Dermis blood vessel endothelial cell (primary cell): ENCODE measurements around the gene L3MBTL1. TPM values are rescaled to one million over a fixed set of nuclear protein-coding genes. Genes with fewer than 3 reads are reported as not detected.
A peak's percentile ranks its signal among the peaks of the same experiment; 100 is the strongest.
"Not testable (repeated sequence)": the region's sequence is repeated elsewhere in the genome, so short reads cannot be mapped to it uniquely, and the experiment has no call there.

Source experiments
- DNase-seq: peaks from one replicate; pipeline ENCODE4 v3.0.0; 2010
- total RNA-seq: library from RNA; depleted of rRNA; stranded (reverse); fragments of >200 nt; gene quantifications from 2 replicates; pipeline ENCODE4 v1.2.3, GENCODE V29; 2014

The L3MBTL1 gene
- 2.4 and 8.2 TPM in 2 replicates for total RNA-seq

DNA sequence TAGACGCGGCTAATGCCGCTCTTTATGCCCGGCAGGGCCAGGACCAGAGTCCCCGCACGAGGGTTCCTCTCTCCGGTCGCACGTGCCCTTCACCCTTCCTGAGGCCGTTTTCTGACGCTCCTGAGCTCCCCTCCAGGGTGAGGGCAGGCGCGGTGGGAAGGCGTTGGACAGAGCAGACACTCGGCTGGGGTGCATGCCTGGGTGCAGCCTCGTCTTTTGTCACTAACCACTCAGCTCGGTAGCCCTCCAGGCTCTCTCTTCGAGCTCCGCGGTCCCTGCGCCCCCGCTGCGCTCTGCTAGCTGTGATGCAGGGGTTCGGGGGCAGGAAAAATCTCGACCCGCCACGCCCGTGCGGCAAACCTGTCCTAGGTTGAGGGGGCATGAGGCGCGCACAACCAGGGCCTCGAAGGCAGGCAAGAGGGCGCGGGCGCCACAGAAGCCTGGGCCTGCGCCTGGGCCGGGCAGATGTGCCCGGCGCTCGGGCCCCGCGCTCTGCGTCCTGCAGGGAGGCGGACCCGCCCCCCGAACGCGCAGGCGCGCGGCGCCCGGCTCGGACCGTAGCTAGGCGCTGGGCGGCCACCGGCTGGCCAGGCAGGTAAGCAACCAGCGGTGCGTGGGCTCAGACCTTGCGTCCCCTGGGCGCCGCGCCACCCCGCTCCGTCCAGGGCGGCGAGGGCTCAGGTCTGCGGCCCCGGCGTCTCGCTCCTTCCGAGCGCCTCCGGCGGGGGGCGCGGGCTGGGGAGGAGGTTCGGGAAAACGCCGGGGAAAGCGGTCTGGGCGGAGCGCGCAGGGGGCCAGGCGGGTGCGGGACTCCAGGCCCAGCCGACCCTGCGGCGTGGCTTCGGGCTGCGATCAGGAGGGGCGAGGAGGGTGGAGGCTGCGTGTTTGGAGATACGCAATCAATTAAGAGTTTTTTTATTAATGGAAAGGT is at the start of gene L3MBTL1:
L3MBTL1 (plus strand) TSS at position 548 of the 931 bp plus-strand sequence. CDS start 5,807 bp downstream, outside the sequence.
- peak; percentile 55 for DNase-seq

DNA sequence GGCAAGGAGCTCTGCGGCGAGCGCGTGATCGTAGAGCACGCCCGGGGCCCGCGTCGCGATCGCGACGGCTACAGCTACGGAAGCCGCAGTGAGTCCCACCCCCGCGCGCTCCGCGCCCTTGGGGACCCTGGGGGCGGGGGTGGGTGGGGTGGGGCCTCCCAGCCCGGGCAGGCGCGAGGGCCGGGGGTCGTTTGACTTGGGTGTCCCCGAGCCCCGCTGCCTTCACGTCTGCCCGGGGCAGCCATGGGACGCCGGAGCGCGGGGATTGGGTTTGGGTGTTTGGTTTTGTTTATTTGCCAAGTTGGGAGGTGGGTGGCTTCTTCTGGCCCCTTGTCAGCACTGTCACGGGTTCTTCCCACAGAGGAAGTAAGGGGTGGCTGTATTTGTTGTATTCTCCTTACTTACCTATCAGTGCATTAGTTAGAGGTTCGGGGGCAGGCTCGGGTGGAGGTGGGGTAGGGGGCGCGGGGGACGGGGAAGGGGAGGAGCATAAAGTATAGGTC is 49.0 kb upstream of the L3MBTL1 start:
- DNase-seq = peak; percentile 28

DNA sequence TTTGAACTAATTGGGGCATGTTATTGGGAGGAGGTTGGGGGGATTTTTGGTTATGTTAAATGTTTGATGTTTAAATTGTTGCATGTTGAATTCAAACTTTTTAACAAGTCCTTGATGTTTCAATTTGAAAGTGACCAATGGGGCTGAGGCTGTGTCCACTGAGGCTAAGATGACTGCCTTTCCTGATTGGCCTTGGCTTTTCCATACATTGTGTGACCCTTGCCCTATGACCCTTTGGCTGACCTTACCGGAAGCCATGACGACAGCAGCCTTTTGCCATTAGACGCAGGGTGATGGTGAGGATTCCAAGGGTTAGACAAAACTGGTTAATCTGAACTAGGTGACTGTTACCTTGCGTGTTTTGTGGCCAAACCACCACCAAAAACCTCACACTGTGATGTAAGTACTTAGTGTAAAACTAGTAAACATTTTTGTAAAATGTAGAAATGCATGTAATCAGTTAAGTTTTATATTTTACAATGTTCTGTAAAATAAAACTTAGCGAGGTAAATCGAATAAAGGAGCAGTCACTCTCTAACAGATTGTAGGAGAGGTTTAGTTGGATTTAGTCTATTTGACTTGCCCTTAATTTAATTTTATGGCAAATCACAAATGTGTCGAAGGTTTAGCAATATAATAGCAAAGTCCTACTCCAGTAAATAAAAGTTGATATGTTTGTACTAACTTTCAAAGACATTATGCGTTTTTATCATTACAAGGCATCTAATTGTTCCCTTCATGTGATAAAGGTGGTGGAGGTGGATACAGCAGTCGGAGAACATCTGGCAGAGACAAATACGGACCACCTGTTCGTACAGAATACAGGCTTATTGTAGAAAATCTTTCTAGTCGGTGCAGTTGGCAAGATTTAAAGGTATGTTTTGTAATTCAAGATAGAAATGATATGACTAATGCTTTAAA is 48.2 kb upstream of the L3MBTL1 start:
- peak; percentile 28 for DNase-seq

DNA sequence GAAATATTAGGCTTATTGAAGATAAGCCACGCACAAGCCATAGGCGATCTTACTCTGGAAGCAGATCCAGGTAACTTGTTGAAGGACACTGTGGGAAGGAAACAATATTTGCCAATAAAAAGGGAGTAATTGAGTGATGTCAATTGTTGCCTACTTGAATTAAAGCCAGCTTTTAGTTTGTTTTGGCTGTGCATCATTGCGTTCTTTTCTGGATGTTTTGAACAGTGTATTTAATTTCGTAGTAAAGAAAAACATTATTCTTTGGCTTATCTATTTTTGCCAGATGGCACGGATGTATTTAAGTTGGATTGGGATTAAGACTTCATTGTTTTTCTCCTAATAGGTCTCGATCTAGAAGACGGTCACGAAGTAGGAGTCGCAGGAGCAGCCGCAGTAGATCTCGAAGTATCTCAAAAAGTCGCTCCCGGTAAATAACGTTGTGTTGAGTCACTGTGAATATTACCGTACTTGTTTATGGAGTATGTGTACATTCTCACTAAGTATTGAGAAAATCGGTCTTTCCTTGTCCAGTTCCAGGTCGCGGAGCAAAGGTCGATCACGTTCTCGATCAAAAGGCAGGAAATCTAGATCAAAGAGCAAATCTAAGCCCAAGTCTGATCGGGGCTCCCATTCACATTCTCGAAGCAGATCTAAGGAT is 47.2 kb upstream of the L3MBTL1 start:
- DNase-seq = peak; percentile 46

DNA sequence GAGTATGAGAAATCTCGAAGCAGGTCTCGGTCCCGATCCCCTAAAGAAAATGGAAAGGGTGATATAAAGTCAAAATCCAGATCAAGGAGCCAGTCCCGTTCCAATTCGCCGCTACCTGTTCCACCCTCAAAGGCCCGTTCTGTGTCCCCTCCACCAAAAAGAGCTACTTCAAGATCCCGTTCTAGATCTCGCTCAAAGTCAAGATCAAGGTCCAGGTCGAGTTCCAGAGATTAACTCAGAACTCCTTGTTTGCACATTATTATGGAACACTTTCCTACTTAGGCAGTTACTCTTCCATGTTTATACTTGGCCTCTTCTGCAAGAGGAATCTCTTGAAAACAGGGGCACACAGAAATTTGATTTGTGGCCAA is 46.7 kb upstream of the L3MBTL1 start:
- no peak for DNase-seq

DNA sequence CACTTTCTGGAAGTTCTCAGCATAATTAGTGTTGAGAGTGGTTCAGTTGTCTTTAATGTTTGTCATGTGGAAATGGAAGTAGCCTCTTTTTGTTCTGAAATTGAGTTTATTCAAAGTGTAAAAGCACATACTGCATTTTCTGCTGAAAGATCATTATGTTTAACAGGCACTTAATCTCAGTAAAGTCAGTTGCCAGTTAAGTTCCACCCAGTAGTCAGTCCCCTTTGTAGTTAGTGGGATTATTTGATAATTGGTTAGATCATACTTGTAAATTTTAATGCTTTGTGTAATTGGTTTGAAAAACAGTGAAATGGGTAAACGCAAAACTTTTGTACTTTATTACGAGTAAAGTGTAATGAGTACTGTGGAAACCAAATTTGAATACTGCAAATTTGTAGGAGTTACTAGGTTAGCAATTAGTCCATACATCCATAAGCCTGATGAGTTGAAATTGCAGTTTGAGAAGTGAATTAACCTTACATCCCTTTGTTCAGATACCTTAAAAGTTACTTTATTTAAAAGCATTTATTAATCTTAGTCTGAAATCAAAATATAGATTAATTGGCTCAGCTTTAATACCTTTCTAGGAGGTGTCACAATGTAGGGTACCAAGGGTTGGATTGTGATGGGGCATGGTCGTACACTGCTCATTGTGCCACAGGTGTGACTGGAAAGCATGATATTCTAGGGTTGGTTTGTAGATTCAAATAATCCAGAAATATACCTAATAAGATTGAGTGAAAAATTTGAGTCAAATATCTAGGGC is 45.4 kb upstream of the L3MBTL1 start:
- no peak for DNase-seq

DNA sequence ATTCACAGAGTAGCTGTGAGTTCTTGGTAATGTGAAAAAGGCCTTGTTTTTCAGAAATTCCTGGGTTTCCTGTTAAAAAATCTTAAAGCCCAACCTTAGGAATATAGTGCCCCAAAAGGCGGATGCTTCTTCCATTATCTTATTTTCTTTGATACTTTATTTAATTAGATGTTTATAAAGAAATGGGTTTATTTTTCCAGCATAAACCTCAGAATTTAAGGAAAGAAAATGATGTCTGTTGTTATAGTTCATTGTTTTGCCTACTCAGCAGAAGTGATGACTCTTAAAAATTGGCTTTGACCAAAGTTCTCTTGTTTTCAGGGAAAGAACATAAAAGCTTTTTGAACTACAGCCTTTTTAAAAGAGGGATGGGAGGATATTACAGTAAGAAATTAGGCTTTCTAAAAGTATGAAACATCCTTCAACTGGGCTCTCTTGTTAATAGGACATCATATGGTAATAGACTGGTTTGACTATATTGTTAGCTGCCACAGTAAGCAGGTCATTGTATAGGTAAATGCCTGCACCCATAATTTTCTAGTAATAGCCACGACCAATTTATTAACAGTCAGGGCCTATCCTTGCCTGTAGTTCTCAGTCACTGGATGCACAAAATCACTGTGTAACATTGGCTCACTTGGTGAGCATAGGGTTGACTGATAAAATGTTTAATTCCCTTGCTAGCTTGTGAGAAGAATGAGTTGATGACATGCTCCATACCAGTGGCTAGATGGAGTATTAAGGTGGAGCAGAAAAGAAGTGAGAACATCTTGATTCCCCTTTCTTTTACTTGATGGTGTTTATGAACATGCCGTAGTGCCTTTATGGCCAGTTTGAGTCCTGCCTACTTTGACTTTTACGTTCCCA is 44.6 kb upstream of the L3MBTL1 start:
- no peak for DNase-seq

DNA sequence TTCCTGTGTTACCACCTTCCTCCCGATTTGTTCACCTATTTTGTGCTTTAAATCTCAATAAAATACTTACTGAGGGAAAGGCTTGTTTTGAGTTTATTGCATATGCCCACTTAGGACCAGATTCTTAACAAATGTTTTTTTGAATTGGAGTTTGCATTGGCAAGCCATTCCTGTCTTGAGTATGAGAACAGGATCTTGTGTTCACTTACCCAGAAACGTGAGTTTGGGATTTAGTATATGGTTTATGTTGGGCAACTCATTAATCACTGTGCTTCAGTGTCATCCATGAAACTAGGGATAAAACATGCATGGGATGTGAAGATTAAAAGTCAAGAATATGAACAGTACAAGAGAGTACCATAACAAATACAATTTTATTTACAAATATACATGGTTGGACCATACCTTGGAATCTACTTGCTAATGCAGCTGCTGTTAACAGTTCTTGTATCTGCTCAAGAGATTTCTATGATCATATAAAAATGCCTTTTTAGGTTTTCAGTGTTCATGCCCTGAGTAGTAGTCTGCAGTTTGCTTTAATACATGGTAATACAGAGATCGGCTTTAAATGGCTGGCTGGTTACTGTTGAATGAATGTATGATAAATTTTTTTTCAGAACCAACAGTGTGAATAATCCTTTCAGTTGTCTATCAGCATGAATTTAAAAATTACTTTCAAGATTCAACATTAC is 43.8 kb upstream of the L3MBTL1 start:
- no peak for DNase-seq

DNA sequence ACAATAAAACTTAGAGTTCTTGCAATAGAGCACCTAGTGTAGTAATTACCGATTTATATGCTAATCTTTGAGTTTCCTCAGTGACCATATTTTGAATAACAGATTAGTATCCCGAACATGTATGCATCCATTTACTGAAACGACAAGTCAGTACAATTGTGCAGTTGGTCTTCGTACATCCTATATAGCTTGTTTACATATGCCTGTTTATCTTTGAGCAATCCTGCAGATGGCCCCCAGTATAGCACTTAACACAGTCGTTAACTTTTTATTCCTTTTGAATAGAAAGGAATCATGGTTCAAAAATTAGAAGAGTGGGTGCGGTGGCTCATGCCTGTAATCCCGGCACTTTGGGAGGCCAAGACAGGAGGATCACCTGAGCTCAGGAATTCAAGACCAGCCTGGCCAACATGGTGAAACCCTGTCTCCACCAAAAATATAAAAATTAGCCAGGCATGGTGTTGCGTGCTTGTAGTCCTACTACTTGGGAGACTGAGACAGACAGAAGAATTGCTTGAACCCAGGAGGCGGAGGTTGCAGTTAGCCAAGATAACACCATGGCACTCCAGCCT is 43.2 kb upstream of the L3MBTL1 start:
- DNase-seq = no peak

DNA sequence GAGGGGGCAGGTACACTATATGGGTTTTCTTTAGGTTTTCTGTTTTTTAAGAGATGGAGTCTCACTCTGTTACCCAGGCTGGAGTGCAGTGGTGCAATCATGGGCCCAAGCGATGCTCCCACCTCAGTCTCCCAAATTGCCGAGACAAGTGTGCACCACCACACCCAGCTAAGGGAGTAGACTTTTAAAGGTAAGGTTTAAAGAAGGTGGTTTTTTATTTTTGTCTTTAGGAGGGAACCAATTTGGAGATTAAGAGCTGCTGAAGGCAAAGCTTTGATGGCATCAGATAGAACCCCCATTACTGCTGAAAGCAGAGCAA is 41.9 kb upstream of the L3MBTL1 start:
- DNase-seq = no peak

DNA sequence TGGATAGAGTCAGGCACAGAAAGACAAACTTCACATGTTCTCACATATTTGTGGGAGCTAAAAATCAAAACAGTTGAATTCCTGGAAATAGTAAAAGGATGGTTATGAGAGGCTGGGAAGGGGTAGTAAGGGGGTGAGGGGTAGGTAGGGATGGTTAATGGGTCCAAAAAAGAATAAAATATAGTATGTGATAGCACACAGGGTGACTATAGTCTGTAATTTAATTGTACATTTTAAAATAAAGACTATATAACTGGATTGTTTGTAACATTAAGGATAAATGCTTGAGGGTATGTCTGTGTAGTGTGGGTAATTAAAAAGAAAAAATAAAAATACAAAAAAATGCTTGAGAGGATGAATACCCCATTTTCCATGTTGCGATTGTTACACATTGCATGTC is 39.9 kb upstream of the L3MBTL1 start:
- no peak for DNase-seq

DNA sequence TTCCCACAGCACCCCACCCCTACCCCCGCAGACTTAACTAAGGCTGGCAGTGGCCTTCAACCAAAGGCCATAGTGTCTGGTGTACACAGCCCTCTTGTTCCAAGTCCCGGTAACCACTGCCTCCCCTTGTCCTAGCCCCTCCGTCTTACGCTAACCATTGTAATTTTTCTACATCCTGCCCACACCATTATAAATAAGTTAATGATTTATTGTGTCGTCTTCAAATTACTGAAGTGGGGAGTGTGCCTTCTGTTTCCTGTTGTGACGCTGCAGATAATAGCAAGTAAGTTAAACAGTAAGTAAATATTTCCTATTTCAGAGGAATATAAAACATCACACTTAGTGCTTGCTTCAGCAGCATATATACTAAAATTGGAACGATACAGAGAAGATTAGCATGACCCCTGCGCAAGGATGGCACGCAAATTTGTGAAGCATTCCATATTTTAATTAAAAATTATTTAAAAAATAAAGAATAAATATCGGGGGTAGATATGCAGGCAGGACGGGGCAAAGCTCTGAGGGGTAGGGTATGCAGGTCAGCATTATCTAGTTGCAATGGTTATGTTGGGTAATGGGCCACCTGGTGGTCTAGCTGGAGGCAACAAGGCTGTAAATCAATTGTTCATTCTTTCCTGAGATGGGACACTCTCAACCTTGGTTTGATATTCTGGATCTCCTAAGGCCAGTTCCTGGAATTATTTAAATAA is 34.7 kb upstream of the L3MBTL1 start:
- DNase-seq = no peak

DNA sequence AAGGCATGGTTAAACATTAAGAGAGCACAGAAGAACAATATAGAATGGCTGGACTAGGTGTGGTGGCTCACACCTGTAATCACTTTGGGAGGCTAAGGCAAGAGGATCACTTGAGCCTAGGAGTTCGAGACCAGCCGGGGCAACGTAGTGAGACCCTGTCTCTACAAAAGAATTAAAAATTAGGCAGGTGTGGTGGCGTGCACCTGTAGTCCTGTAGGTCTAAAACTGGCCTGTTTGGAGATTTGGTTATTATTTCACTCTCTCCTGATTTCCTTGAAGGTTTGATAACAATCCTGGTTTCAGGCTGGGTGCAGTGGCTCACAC is 34.2 kb upstream of the L3MBTL1 start:
- DNase-seq = no peak

DNA sequence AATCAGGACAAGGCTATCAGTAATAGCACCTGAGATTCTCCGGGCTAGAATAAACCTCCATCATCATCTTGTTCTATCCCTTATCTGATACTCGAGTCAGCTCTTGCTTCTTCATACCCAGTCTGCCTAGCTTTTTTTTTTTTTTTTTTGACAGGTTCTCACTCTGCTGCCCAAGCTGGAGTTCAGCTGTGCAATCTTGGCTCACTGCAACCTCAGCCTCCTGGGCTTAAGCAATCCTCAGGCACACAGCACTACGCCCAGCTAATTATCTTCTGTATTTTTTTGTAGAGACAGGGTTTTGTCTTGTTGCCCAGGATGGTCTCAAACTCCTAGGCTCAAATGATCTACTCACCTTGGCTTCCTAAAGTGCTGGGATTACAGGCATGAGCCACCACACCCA is 30.3 kb upstream of the L3MBTL1 start:
- DNase-seq = no peak

DNA sequence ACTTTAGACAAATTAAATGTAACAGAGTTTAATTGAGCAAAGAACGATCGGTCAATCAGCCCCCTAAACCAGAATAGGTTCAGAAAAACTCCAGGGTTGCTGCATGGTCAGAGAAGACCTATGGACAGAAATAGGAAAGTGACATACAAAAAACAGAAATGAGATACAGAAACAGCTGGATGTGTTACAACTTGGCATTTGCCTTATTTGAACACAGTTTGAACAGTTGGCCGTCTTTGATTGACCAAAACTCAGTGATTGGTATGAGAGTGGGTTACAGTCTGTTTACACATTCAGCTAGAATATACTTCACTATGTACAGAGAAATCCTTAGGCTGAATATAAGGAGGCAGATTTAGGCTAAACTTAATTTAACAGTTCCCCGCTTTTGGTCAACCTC is 29.9 kb upstream of the L3MBTL1 start:
- DNase-seq = no peak

DNA sequence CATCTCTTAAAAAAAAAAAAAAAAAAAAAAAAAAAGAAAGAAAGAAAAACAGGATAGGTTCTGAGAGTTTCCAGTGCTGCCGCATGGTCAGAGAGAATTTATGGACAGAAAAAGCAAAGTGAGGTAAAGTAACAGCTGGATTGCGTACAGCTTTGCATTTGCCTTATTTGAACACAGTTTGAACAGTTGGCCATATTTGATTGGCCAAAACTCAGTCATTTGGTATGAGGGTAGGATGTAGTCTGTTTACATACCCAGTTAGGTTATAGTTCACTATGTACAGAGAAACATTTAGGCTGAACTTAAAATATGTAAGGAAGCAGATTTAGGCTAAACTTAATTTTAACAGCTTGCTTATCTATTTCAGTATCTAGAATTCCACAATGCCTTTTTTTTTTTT is 17.5 kb upstream of the L3MBTL1 start:
- no peak for DNase-seq

DNA sequence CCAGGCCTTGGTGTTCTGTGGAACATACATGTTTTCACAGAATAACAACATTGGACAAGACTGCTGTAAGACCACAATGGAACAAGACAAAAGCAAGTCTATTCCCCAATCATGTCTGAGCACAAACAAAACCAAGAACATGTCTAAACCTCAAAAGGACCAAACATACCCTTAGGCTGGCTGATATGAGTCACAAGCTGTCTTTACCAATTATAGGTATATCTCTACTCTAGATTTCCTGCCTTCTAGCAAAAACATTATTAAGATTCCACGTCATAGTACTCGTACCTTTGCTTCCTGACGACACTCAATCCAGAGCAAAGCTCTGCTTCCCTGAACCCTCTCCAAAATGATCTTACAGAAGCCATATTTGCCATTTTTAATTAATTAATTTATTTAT is 15.4 kb upstream of the L3MBTL1 start:
- no peak for DNase-seq

DNA sequence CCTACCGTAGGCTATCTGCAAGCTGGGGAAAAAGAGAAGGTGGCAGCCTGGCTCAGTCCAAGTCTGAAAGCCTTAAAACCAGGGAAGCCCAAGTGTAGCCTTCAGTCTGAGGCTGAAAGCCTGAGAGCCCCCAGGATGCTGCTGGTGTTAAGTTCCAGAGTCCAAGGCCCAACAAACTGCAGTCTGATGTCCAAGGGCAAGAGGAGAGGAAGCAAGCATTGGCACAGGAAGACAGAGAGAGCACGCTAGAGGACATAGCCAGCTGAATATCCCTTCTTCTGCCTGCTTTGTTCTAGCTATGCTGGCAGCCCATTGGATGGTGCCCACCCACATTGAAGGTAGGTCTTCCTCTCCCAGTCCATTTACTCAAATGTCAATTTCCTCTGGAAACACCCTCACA is 12.1 kb upstream of the L3MBTL1 start:
- DNase-seq = no peak

DNA sequence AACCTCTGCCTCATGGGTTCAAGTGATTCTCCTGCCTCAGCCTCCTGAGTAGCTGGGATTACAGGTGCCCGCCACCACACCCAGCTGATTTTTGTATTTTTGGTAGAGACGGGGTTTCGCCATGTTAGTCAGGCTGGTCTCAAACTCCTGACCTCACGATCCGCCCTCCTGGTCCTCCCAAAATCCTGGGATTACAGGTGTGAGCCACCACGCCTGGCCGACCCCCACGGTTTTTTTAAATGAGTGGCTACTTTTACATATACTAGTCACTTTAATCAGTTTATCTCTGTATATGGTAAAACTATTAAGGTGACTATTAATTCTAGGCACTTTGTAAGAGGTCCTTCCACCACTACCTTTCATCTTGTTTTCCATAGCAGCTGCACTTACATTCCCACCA is 5.5 kb upstream of the L3MBTL1 start:
- DNase-seq = not testable (repeated sequence)

DNA sequence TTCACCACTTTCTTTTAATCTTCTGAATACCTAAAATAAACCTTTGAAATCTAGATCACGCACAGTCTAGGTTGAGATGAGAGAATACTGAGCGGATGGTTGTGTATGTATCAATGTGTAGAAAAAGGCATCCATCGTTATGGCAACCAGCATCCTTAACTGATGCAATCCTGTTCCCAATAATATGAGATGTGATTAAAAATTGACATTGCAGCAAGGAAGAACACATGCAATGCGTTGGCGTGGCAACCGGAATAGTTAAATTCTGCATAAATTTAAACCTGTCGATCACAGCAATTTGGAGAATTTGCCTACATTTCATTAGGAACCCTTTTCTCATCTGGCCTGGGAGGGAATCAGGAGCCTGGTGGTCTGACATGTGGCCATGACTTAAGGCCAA is 1.3 kb upstream of the L3MBTL1 start:
- DNase-seq = no peak
